Activated CD4-positive, alpha-beta T cell treated with anti-CD3 and anti-CD28 coated beads for 4 hours (primary cell): Measurements from ENCODE around the gene ZYX.

Source experiments
- DNase-seq, 2 donors: peaks; one replicate each; pipeline ENCODE4 v3.0.0-alpha.2; 2020

Gene ZYX

DNA sequence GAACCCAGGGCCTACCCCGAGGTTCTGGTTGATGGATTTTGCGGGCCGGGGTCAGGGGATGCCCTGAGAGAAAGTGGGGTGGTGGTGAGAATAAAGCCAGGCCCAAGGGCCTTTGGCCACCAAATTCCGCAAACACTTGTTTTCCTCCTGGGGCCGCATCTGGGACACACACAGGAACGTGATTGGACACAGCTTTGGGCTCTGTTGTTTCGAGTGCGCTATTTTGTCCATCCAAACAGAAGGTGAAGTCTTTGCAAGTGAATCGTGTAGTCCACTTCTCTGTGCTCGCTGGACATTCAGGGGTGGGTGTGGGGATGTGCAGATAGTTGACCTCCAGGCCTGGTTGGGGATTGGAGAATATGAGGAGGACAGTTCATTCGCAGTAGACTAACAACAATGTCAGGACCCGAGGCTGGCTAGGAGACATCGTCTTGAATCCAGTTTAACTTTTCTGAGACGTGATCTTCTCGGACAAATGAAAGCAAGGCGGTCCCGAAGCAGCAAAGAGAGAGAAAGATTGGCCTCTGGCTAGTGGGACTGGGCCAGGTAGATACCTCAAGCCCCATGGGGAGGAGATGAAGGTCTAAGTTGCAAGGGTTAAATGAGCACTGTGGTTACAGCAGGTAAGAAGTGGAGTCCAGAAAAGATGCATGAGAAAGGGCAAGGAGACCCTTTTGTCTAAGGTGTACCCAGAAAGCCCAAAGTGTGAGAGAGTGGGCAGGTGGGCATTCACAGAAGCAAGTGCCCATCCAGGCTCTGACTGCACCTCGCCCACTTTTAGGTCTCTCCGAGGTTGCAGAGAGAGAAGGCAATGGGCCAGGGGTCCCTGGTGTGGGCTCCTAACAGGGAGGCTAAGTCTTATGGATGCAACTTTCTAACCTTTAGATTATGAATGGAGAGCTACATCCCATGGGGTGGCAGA is 17.9 kb upstream of the ZYX start:
- DNase-seq = no peak

DNA sequence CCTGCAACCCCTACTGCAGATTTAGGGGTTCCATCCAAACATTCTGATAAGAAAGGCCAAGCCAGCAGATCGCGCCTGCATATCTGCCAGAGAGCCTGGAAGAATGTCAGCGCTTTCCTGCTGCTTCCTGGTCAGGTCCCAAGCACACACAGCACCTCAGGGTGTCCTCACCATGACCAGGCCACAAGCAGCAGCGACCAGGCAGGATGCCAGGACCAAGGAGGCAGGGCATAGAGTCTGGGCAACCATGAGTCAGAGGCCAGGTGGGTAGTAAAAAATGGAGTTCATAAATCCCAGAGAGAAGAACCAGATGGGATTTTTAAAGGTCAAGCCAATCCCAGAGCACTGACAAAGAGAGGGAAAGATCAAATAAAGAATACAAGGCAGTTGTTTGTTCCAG is 13.2 kb upstream of the ZYX start:
- no peak for DNase-seq

GRCh38 chr7:143368387-143368786 is 12.8 kb upstream of the ZYX start:
- no peak for DNase-seq

DNA sequence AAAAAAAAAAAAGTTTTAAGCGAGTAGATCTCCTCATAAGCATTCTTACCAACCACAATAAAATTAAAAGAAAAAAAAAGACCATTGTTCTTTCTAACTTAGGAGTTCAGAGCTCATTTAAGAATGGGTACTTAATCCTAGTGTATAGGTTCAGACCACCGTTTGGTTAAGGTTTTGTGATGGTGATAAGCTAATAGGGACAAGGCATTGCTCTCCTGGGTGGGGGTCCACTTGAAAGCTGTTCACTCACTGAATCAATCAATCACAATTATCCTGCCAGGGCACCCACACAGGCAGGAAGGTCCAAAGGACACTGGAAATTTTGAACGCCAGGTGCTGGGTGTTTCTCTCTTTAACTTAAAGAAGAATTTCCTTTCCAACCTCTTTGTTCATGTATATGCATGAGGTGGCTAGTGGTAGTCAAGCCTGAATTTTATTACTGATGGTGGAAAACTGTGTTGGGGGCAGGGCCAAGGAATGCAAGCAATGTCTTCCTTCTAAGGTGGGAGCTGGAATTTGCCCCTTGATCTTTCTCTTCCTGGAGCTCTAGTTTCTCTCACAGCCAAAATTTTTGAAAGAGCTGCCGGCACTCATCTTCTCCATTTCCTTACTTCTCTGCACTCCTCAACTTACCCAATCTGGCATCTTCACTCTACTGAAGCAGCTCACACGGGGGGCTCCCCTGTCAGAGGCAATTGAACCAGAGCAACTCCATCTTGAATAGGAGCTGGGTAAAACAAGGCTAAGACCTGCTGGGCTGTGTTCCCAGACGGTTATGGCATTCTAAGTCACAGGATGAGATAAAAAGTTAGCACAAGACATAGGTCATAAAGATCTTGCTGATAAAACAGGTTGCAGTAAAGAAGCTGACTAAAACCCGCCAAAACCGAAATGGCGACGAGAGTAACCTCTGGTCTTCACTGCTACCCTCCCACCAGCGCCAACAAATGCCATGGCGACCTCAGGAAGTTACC is 11.2 kb upstream of the ZYX start:
- no peak for DNase-seq

DNA sequence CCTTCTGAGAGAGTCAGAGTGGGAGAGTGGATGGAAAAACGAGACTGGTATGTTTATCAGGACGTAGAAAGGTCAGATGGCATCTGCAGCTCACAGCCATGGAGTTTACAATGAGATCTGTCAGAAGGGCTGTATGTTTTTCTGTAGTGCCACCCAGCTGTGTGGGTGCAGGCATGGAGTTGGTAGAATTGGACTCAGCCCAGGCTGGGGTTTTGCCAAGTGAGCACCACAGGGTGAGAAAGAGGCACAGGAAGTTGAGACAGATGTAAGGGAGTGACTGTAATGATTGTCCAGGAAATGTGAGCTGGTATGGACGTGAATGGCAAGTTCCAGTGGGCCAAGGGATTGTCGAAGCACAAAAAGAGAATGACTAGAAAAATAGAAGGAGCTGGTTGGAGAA is 9.1 kb upstream of the ZYX start:
- DNase-seq = peak; percentile 40 to 53

GRCh38 chr7:143373255-143373794 is 7.8 kb upstream of the ZYX start:
- DNase-seq = no peak

DNA sequence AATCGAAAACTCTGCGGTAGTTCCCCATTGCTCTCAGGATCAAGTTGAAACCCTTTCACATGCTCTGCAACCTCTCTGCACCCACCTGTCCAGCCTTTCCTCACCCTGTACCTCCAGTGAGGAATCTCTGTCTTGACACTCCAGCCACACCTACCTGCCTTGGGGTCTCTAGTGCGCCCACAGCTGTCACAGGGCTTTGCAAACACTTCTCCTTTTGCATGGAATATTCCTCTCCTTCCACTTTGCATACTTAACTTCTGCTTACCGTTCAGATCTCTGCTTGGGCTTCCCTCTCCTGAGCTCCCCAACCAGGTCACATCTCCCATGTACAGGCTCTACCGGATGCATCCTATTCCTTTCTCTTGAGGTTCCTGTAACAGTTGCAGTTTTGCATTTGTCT is 6.6 kb upstream of the ZYX start:
- no peak for DNase-seq

DNA sequence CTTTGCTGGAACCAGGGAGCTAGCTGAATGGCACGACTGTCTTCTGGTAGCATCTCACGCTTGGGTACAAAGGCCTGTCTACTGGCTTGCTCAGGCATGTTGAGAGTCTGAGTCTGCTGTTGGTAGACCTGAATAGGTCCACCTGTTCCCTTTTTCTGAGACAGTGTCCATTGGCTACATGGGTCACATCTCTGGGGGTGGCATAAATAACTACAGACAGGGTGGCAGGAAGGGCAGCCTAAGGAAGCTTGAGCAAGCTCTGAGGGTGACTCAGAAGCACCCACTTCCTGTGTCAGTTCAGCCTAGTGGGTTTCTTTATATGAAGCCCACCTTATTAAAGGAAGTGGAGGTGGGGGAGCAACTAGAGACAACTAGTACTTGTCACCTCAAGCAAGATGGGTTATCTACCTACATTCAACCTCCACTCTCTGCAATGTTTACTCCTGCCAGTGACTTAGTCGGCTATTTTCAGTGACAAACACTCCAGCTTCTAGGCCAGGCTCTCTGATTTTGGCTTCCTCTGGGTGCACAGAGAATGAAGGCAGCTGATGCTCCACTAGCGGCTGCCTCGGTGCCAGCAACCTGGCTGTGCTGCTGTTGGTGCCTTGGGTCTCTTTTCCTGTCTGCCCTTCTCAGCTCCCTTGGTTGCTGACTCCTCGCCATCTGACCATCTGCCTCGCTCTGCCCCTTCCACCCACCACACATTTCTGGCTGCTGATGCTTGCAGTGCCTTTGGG is 5.7 kb upstream of the ZYX start:
- peak; percentile 25 to 42 for DNase-seq

DNA sequence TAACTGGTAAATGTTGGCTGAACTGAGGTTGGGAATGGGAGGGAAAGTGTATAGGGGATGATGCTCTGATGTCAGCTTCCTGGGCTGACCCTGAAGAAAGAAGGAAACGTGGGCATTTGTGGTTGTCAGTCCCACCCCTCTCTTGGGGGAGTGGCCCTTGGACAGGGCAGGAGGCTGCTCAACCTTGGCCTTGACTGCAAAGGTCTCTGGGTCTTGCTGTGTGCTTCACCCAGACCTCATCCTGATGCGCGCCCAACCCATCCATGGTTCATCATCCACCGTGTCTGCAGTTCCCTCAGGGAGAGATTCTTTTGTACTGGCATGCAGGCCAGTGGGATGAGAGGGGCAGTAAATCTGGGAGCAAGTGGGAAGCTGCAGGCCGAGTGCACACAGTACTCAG is 4.7 kb upstream of the ZYX start:
- no peak for DNase-seq

- no peak for DNase-seq
Observed at GRCh38 chr7:143379611-143380259, 1.4 kb upstream of the ZYX start.

DNA sequence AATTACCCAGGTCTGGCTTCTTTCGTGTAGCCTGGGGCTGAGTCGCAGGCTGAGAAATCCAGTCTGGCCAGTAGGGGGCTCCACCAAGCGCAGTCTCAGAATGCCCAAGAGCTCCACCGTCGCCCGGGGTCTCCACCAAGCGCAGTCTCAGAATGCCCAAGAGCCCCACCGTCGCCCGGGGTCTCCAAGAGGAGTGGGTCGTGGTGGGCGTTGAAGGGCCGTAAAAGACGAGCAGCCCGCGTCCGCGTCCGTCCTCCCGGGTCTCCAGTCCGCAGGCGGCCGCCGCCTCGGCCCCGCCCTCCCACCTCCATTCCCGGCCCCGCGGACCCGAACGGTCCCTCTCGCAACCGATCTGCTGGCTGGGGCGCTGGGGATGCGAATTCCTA is 892 bp upstream of the ZYX start:
- DNase-seq = peak; percentile 84 to 88

DNA sequence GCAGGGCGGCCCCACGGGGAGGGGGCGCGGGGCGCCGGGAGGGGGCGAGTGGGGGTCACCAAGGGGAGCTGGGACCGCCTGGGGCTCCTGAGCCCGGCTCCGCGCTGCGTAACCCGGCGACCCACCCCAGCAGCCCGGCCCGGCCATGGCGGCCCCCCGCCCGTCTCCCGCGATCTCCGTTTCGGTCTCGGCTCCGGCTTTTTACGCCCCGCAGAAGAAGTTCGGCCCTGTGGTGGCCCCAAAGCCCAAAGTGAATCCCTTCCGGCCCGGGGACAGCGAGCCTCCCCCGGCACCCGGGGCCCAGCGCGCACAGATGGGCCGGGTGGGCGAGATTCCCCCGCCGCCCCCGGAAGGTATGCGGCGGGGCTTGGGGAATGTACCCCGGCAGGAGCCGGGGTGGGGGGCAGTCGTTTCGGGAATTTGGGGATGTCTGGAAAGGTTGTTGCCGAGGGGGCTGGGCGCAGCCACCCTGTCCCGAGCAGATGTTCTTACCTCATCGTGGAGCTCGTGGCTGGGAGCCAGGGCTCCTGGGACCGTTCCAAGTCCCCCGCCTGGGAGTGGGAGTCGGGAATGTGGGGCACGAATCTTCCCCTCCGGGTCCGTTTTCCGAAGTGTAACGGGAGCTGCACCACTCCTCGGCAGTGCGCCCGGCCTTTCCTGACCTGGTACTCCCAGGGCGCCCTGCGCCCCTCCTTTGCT is 431 bp downstream of the ZYX start:
- peak in 1 of 2 donors; percentile 24 for DNase-seq

DNA sequence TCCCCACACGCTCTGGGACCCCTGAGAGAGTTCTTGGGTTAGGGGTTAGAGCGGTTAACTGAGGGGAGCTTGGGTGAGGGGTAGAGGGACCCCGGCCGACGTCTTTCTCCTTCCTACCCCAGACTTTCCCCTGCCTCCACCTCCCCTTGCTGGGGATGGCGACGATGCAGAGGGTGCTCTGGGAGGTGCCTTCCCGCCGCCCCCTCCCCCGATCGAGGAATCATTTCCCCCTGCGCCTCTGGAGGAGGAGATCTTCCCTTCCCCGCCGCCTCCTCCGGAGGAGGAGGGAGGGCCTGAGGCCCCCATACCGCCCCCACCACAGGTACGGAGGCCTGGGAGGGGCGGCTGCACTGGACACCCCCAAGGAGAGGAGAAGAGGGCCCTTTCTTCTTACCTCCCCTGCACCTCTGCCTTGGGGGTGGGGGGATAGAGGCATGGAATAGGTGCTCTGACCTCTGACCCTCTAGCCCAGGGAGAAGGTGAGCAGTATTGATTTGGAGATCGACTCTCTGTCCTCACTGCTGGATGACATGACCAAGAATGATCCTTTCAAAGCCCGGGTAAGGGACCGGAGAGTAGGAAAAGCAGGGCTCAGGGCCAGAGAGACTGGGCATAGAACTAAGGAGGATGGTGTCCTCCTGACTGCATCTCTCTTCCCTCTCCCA is 1.1 kb downstream of the ZYX start:
- DNase-seq = no peak

- no peak for DNase-seq
Observed at GRCh38 chr7:143382791-143383641, 1.9 kb downstream of the ZYX start.

DNA sequence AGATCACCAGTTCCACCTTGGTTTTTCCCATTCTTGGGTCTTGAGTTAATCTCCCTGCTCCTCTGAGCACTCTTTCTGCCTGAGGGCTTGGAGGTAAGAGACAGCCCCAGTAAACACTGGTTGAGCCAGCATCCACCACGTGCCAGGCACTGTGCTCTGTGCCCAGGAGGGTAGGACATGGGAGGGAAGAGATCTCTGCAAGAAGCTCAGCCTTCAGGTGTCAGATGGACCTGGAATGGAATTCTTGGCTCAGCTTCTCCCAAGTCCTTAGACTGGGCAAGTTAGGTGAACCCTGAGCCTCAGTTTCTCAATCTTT is 2.5 kb downstream of the ZYX start:
- no peak for DNase-seq

- no peak for DNase-seq
Observed at GRCh38 chr7:143384148-143384547, 3.0 kb downstream of the ZYX start.

- no peak for DNase-seq
Observed at GRCh38 chr7:143384661-143385631, 3.8 kb downstream of the ZYX start.

DNA sequence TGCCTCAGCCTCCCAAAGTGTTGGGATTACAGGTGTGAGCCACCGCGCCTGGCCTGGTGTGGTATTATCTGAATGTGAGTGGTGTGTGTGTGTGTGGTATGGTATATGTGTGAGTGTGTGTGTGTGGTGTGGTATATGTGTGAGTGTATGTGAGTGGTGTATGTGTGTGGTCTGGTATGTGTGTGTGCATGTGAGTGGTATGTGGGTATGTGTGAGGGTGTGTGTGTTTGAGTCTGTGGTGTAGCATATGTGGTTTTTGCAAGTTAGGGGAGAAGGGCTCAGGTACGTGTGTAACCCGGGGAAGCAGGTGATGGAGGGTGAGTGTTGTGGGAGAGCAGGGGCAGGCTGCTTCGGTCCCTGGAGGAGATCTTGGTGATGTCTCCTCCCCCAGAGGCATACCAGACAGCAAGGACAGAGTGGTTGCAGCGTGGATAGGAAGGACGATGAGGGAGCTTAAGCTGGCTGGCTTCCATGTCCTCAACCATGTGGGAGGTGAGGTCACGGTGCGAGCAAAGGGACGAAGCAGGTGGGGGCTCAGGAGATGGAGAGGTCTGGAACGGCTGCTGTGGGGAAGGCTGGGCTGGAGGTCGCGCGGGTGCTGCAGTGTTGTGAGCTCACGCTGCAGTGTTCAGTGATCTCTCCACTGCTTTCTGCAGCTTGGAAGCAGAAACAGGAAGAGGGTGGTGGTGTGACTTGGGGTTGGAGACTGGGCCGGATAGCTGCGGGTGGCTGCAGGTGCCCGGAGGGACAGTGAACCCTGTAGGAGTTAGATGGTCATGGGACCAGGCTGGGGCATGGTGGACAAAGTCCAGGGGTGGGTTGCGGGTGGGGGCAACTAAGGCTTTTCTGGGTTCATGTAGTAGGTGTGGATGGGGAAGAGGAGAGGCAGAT is 5.0 kb downstream of the ZYX start:
- DNase-seq = no peak
